ENCODE measurements around the gene MEG3.

MEG3 gene

GRCh38 chr14:100823413-100824080 lies 2.4 kb upstream of the MEG3 start:
- H3K9ac ChIP-seq, result no peak overlapping the region
- H3K9me3 ChIP-seq (ENCODE audit: control insufficient read depth, low read length), result no peaks in the 10 kb centered on the region
- H3K4me1 ChIP-seq, result no peaks in the 10 kb centered on the region
- no peak overlapping the region for H3K4me2 ChIP-seq (ENCODE audit: low read length)
- H2AFZ ChIP-seq, result no peak overlapping the region
- H3K36me3 ChIP-seq (ENCODE audit: control insufficient read depth, insufficient read depth, low read length), result no peaks in the 10 kb centered on the region
- no peak overlapping the region for H3K4me3 ChIP-seq (ENCODE audit: low read depth, low read length)
- H3K27me3 ChIP-seq (ENCODE audit: control insufficient read depth, insufficient read depth, low read length), result no peaks in the 10 kb centered on the region
- TF ChIP-seq CTCF (IDR thresholded peaks at IDR 0.05), result no peak
- no peak overlapping the region for H3K27ac ChIP-seq
- no peaks in the 10 kb centered on the region for H3K79me2 ChIP-seq

- no peak for TF ChIP-seq CTCF (IDR thresholded peaks at IDR 0.05)
- no peaks in the 10 kb centered on the region for H3K36me3 ChIP-seq (ENCODE audit: control insufficient read depth, insufficient read depth, low read length)
- H3K9ac ChIP-seq, result no peak overlapping the region
- no peak overlapping the region for H3K4me2 ChIP-seq (ENCODE audit: low read length)
- H3K27me3 ChIP-seq (ENCODE audit: control insufficient read depth, insufficient read depth, low read length), result no peaks in the 10 kb centered on the region
- H3K4me3 ChIP-seq (ENCODE audit: low read depth, low read length), result no peak overlapping the region
- H3K27ac ChIP-seq, result no peak overlapping the region
- H2AFZ ChIP-seq, result no peak overlapping the region
- no peaks in the 10 kb centered on the region for H3K4me1 ChIP-seq
- no peaks in the 10 kb centered on the region for H3K9me3 ChIP-seq (ENCODE audit: control insufficient read depth, low read length)
- no peaks in the 10 kb centered on the region for H3K79me2 ChIP-seq
Measured at GRCh38 chr14:100824091-100824551, 1.8 kb upstream of the MEG3 start.

- Histone ChIP-seq H3K9ac (no peak overlapping the region), H3K27me3 (ENCODE audit: control insufficient read depth, insufficient read depth, low read length) (no peaks in the 10 kb centered on the region), H3K4me1 (no peaks in the 10 kb centered on the region), H3K4me3 (ENCODE audit: low read depth, low read length) (no peak overlapping the region), H2AFZ (no peak overlapping the region), H3K36me3 (ENCODE audit: control insufficient read depth, insufficient read depth, low read length) (no peaks in the 10 kb centered on the region), H3K27ac (no peak overlapping the region), H3K9me3 (ENCODE audit: control insufficient read depth, low read length) (no peaks in the 10 kb centered on the region), H3K79me2 (no peaks in the 10 kb centered on the region), H3K4me2 (ENCODE audit: low read length) (no peak overlapping the region)
- TF ChIP-seq CTCF (IDR thresholded peaks at IDR 0.05), result no peak
Measured at GRCh38 chr14:100824901-100825712, 811 bp upstream of the MEG3 start.

- no peak overlapping the region for H2AFZ ChIP-seq
- H3K4me1 ChIP-seq, result no peaks in the 10 kb centered on the region
- no peaks in the 10 kb centered on the region for H3K79me2 ChIP-seq
- no peak overlapping the region for H3K27ac ChIP-seq
- no peaks in the 10 kb centered on the region for H3K27me3 ChIP-seq (ENCODE audit: control insufficient read depth, insufficient read depth, low read length)
- no peak overlapping the region for H3K4me2 ChIP-seq (ENCODE audit: low read length)
- TF ChIP-seq CTCF (IDR thresholded peaks at IDR 0.05), result no peak
- no peaks in the 10 kb centered on the region for H3K9me3 ChIP-seq (ENCODE audit: control insufficient read depth, low read length)
- H3K36me3 ChIP-seq (ENCODE audit: control insufficient read depth, insufficient read depth, low read length), result no peaks in the 10 kb centered on the region
- H3K4me3 ChIP-seq (ENCODE audit: low read depth, low read length), result no peak overlapping the region
- no peak overlapping the region for H3K9ac ChIP-seq
Measured at GRCh38 chr14:100826391-100827100, 628 bp downstream of the MEG3 start.
